Neural progenitor cell (in vitro differentiated cells): ENCODE results near the gene HSP90AB1. TPM values are rescaled to one million over a fixed set of nuclear protein-coding genes. Genes with fewer than 3 reads are reported as not detected.

Source experiments
- DNase-seq: peaks from one replicate; pipeline ENCODE4 v3.0.0-alpha.2; 2016; ENCODE audit warnings: low spot score
- H2AFZ ChIP-seq: fragments of 200-600 bp; sonication (generic); replicated peaks from 2 replicates; pipeline ENCODE4 v1.6.1; 2016; ENCODE audit warnings: antibody characterized with exemption
- H3F3A ChIP-seq: fragments of 200-600 bp; sonication (generic); 2 replicates; pipeline ENCODE4 v1.6.1; 2016; ENCODE audit warnings: antibody characterized with exemption, low read depth
- H3K27ac ChIP-seq: fragments of 200-600 bp; sonication (generic); 2 replicates; pipeline ENCODE4 v1.5.1; 2016; ENCODE audit warnings: mild to moderate bottlenecking
- H3K27me3 ChIP-seq: fragments of 200-600 bp; sonication (generic); 2 replicates; pipeline ENCODE4 v1.6.1; 2016; ENCODE audit warnings: mild to moderate bottlenecking, moderate library complexity
- H3K36me3 ChIP-seq: fragments of 200-600 bp; sonication (generic); 2 replicates; pipeline ENCODE4 v1.5.1; 2016
- H3K4me1 ChIP-seq: fragments of 200-600 bp; sonication (generic); 2 replicates; pipeline ENCODE4 v1.6.1; 2016; ENCODE audit warnings: mixed run types
- H3K4me2 ChIP-seq: fragments of 200-600 bp; sonication (generic); 2 replicates; pipeline ENCODE4 v1.6.1; 2016
- H3K4me3 ChIP-seq: fragments of 200-600 bp; sonication (generic); 2 replicates; pipeline ENCODE4 v1.5.1; 2016
- H3K79me2 ChIP-seq: fragments of 200-600 bp; sonication (generic); 2 replicates; pipeline ENCODE4 v1.6.1; 2016; ENCODE audit warnings: low read depth
- H3K9ac ChIP-seq: fragments of 200-600 bp; sonication (generic); 2 replicates; pipeline ENCODE4 v1.6.1; 2016
- H3K9me3 ChIP-seq: fragments of 200-600 bp; sonication (generic); 2 replicates; pipeline ENCODE4 v1.5.1; 2016; ENCODE audit warnings: low read depth
- H4K20me1 ChIP-seq: fragments of 200-600 bp; sonication (generic); 2 replicates; pipeline ENCODE4 v1.6.1; 2016; ENCODE audit warnings: low read depth
- H3K27ac Mint-ChIP-seq: 3 replicates; pipeline ENCODE4 v1.8.0; 2021; ENCODE audit warnings: mixed read lengths
- H3K27me3 Mint-ChIP-seq: 2 replicates; pipeline ENCODE4 v1.8.0; 2022; ENCODE audit warnings: low read depth, mild to moderate bottlenecking, inconsistent platforms, moderate library complexity, mixed read lengths; ENCODE audit not compliant: insufficient read depth
- H3K36me3 Mint-ChIP-seq: 3 replicates; pipeline ENCODE4 v1.8.0; 2021; ENCODE audit warnings: mixed read lengths
- H3K4me1 Mint-ChIP-seq: 3 replicates; pipeline ENCODE4 v1.8.0; 2021; ENCODE audit warnings: mixed read lengths
- H3K4me3 Mint-ChIP-seq: 3 replicates; pipeline ENCODE4 v1.8.0; 2021; ENCODE audit warnings: mild to moderate bottlenecking, moderate library complexity, mixed read lengths
- H3K9me3 Mint-ChIP-seq: 3 replicates; pipeline ENCODE4 v1.8.0; 2020; ENCODE audit warnings: mixed read lengths
- EZH2 ChIP-seq: fragments of 200-600 bp; sonication (generic); IDR thresholded peaks from 2 replicates; pipeline ENCODE4 v1.6.1; 2017; ENCODE audit warnings: antibody characterized with exemption, mild to moderate bottlenecking, moderate library complexity
- EZH2phosphoT487 ChIP-seq: fragments of 200-600 bp; sonication (generic); IDR thresholded peaks from 2 replicates; pipeline ENCODE4 v1.6.1; 2017; ENCODE audit warnings: antibody characterized with exemption
- total RNA-seq: library from RNA; depleted of rRNA; stranded (reverse); fragments of >200 nt; gene quantifications from 2 replicates; pipeline ENCODE4 v1.2.3, GENCODE V29; 2015; ENCODE audit warnings: low replicate concordance
- TF ChIP-seq, protein P1 (sequence below): fragments of 200-600 bp; sonication (generic); IDR thresholded peaks from 2 replicates; pipeline ENCODE4 v1.5.1; 2017; ENCODE audit warnings: antibody characterized with exemption, mild to moderate bottlenecking

Gene HSP90AB1
- total RNA-seq, 1 donor from 2014 or later, result 2,068 TPM

DNA sequence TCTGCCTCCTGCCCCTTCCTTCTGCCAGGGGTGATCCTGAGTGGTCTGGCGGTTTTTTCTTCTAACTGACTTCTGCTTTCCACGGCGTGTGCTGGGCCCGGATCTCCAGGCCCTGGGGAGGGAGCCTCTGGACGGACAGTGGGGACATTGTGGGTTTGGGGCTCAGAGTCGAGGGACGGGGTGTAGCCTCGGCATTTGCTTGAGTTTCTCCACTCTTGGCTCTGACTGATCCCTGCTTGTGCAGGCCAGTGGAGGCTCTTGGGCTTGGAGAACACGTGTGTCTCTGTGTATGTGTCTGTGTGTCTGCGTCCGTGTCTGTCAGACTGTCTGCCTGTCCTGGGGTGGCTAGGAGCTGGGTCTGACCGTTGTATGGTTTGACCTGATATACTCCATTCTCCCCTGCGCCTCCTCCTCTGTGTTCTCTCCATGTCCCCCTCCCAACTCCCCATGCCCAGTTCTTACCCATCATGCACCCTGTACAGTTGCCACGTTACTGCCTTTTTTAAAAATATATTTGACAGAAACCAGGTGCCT, 13.3 kb upstream of the HSP90AB1 start:
- TF ChIP-seq EZH2 (no peak), EZH2phosphoT487 (no peak)
- TF ChIP-seq, protein P1, sequence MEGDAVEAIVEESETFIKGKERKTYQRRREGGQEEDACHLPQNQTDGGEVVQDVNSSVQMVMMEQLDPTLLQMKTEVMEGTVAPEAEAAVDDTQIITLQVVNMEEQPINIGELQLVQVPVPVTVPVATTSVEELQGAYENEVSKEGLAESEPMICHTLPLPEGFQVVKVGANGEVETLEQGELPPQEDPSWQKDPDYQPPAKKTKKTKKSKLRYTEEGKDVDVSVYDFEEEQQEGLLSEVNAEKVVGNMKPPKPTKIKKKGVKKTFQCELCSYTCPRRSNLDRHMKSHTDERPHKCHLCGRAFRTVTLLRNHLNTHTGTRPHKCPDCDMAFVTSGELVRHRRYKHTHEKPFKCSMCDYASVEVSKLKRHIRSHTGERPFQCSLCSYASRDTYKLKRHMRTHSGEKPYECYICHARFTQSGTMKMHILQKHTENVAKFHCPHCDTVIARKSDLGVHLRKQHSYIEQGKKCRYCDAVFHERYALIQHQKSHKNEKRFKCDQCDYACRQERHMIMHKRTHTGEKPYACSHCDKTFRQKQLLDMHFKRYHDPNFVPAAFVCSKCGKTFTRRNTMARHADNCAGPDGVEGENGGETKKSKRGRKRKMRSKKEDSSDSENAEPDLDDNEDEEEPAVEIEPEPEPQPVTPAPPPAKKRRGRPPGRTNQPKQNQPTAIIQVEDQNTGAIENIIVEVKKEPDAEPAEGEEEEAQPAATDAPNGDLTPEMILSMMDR, result no peak
- Histone ChIP-seq H2AFZ (no peak overlapping the region), H3K9me3 (no peaks in the 10 kb centered on the region), H3K9ac (no peak overlapping the region), H3K79me2 (no peaks in the 10 kb centered on the region), H4K20me1 (no peaks in the 10 kb centered on the region), H3K27ac (no peak overlapping the region), H3K4me1 (peaks cover 8% of the 10 kb centered on the region), H3K4me2 (no peak overlapping the region), H3K27me3 (no peaks in the 10 kb centered on the region), H3F3A (peaks cover 19% of the 10 kb centered on the region), H3K36me3 (no peaks in the 10 kb centered on the region), H3K4me3 (no peak overlapping the region)
- DNase-seq, result no peak
- Mint-ChIP-seq H3K4me1 (peaks cover 30% of the 10 kb centered on the region), H3K27me3 (peaks cover 9% of the 10 kb centered on the region), H3K4me3 (no peak overlapping the region), H3K27ac (peak overlapping the region; percentile 38), H3K36me3 (peaks cover 9% of the 10 kb centered on the region), H3K9me3 (no peaks in the 10 kb centered on the region)

DNA sequence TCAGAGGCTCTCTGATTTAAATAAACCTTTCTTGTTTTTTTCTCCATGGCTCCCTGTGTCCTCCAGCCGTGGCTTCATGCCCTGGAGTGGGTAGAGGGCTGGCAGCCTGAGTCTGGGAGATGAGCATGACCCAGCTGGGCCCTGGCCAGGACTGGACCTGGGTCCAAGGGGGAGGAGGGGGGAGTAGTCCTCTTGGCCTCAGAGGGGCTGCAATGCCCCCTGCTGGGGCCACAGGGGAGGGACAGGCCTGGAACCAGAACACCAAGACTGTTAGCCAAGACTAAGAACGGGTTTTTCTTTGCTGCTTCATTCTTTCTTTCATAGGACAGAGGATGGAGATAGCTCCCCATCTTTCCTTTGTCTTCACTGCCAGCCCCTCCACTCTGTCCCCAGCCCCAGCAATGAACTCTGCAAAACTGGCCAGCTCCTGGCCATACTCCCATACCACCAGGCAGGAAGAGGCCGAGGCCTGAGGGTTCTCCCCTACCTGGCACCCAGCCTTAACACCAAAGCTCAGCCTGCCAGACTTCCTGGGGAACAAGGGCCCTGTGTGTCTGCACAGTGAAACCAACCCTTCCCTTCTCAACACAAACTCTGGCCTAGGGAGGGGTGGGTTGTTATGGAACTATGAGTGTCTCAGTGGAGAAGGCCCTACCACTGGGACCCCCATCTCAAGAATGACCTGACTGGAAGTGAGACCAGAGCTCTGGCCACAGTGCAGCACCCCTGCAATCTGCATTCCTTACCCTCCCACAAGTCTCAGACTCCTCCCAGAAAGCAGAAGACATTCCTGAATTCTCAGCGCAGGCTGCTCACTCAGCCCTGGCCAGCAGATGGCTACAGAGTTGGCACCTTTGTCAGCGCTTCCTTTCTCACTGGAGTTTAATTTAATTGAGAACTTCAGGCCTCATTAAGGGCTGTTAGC, 12.5 kb upstream of the HSP90AB1 start:
- TF ChIP-seq EZH2phosphoT487, result no peak
- no peak for TF ChIP-seq EZH2
- TF ChIP-seq, protein P1, result peak; percentile 70
- no peaks in the 10 kb centered on the region for H4K20me1 ChIP-seq
- H3K27ac ChIP-seq, result no peak overlapping the region

DNA sequence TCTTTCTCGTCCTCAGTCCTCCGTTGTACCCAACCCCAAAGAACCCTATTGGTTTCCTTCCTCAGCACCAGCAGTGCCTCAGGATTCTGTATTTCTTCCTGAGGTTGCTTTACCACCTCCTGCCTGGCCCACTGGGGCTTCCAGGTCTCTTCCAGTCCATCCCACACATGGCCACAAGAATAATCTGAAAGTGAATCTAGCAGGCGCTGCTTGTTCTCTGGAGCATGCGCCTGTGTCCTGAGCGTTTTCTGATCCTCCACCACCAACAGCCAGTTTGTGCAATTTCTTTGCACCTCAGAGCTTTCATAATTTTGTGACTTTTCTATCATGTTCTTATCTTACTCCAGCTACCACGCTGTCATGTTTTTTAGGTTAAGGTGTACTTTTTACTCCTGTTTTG, 11.6 kb upstream of the HSP90AB1 start:
- Mint-ChIP-seq H3K4me1 (peaks cover 30% of the 10 kb centered on the region), H3K27me3 (peaks cover 9% of the 10 kb centered on the region), H3K36me3 (peaks cover 9% of the 10 kb centered on the region), H3K27ac (no peak overlapping the region), H3K4me3 (no peak overlapping the region), H3K9me3 (no peaks in the 10 kb centered on the region)
- no peaks in the 10 kb centered on the region for H3K9me3 ChIP-seq
- no peak overlapping the region for H3K4me3 ChIP-seq
- no peak overlapping the region for H2AFZ ChIP-seq
- no peaks in the 10 kb centered on the region for H3K79me2 ChIP-seq
- no peak for TF ChIP-seq EZH2
- TF ChIP-seq EZH2phosphoT487, result no peak
- TF ChIP-seq, protein P1, result no peak
- no peak overlapping the region for H3K27ac ChIP-seq
- H3F3A ChIP-seq, result peaks cover 22% of the 10 kb centered on the region
- H3K4me1 ChIP-seq, result peaks cover 8% of the 10 kb centered on the region
- H3K9ac ChIP-seq, result no peak overlapping the region
- no peaks in the 10 kb centered on the region for H4K20me1 ChIP-seq
- H3K36me3 ChIP-seq, result no peaks in the 10 kb centered on the region
- DNase-seq, result no peak
- H3K27me3 ChIP-seq, result no peaks in the 10 kb centered on the region
- H3K4me2 ChIP-seq, result no peak overlapping the region

More for the DNA sequence above, 12.5 kb upstream of the HSP90AB1 start:
- Mint-ChIP-seq H3K36me3 (peaks cover 9% of the 10 kb centered on the region), H3K9me3 (no peaks in the 10 kb centered on the region), H3K27me3 (peaks cover 9% of the 10 kb centered on the region), H3K4me3 (peak overlapping the region; percentile 4), H3K27ac (peak overlapping the region; percentile 57), H3K4me1 (peaks cover 30% of the 10 kb centered on the region)
- DNase-seq, result peak; percentile 87
- Histone ChIP-seq H3K9ac (no peak overlapping the region), H3K4me2 (peak overlapping the region; percentile 5), H3K4me1 (peaks cover 8% of the 10 kb centered on the region), H3K9me3 (no peaks in the 10 kb centered on the region), H3K27me3 (no peaks in the 10 kb centered on the region), H3F3A (peaks cover 21% of the 10 kb centered on the region), H3K4me3 (no peak overlapping the region), H3K79me2 (no peaks in the 10 kb centered on the region), H2AFZ (no peak overlapping the region), H3K36me3 (no peaks in the 10 kb centered on the region)
